Cardiac muscle cell (in vitro differentiated cells and primary cell): Measurements from ENCODE around the gene MACROD2. TPM values are rescaled to one million over a fixed set of nuclear protein-coding genes. Genes with fewer than 3 reads are reported as not detected.

Experiments
- DNase-seq, 2 donors: peaks; one replicate each; pipeline versions ENCODE4 v3.0.0 to v3.0.0-alpha.2; 2010 to 2017; ENCODE audit warnings: low read depth in 1 of 2, low spot score in 1 of 2
- H3K27ac ChIP-seq: fragments of 200-600 bp; sonication (generic); 2 replicates; pipeline ENCODE4 v1.5.1; 2016
- H3K27me3 ChIP-seq: fragments of 200-600 bp; sonication (generic); 2 replicates; pipeline ENCODE4 v1.6.0; 2016; ENCODE audit warnings: control low read depth
- H3K36me3 ChIP-seq: fragments of 200-600 bp; sonication (generic); 2 replicates; pipeline ENCODE4 v1.5.1; 2016; ENCODE audit warnings: control low read depth
- H3K4me1 ChIP-seq: fragments of 200-600 bp; sonication (generic); 2 replicates; pipeline ENCODE4 v1.8.1; 2017; ENCODE audit warnings: low read depth, mild to moderate bottlenecking, mixed run types
- H3K4me3 ChIP-seq: fragments of 200-600 bp; sonication (generic); 2 replicates; pipeline ENCODE4 v1.5.1; 2016; ENCODE audit warnings: mild to moderate bottlenecking
- H3K9me3 ChIP-seq: fragments of 200-600 bp; sonication (generic); 2 replicates; pipeline ENCODE4 v1.5.1; 2017; ENCODE audit warnings: low read depth, mild to moderate bottlenecking, control low read depth
- polyA plus RNA-seq: library from polyadenylated mRNA; unstranded; fragments of >200 nt; fragmentation: Nextera tagmentation; extraction: Ambion mirVana; gene quantifications from 2 replicates; pipeline ENCODE4 v1.2.1, GENCODE V29; 2016
- total RNA-seq: library from RNA; depleted of rRNA; stranded (reverse); fragments of >200 nt; gene quantifications from 2 replicates; pipeline ENCODE4 v1.2.3, GENCODE V29; 2016
- TF ChIP-seq, protein P1 (sequence below): IDR thresholded peaks from 2 replicates; pipeline ENCODE4 v1.5.1; 2012; ENCODE audit warnings: low read depth, mild to moderate bottlenecking, low read length

MACROD2 gene
- total and polyA plus RNA-seq, 2 experiments from 2014 or later = 9.3 to 14.4 TPM

GRCh38 chr20:14984768-14985622 is 989.7 kb downstream of the MACROD2 start:
- peak in 1 of 2 donors; percentile 33 for DNase-seq
- H3K4me3 ChIP-seq = no peak overlapping the region
- H3K27me3 ChIP-seq = no peaks in the 10 kb centered on the region

GRCh38 chr20:14986026-14986655 is 990.8 kb downstream of the MACROD2 start:
- Histone ChIP-seq H3K36me3 (no peaks in the 10 kb centered on the region), H3K4me3 (no peak overlapping the region), H3K27me3 (no peaks in the 10 kb centered on the region), H3K4me1 (no peaks in the 10 kb centered on the region), H3K9me3 (no peaks in the 10 kb centered on the region), H3K27ac (no peak overlapping the region)
- TF ChIP-seq, protein P1, sequence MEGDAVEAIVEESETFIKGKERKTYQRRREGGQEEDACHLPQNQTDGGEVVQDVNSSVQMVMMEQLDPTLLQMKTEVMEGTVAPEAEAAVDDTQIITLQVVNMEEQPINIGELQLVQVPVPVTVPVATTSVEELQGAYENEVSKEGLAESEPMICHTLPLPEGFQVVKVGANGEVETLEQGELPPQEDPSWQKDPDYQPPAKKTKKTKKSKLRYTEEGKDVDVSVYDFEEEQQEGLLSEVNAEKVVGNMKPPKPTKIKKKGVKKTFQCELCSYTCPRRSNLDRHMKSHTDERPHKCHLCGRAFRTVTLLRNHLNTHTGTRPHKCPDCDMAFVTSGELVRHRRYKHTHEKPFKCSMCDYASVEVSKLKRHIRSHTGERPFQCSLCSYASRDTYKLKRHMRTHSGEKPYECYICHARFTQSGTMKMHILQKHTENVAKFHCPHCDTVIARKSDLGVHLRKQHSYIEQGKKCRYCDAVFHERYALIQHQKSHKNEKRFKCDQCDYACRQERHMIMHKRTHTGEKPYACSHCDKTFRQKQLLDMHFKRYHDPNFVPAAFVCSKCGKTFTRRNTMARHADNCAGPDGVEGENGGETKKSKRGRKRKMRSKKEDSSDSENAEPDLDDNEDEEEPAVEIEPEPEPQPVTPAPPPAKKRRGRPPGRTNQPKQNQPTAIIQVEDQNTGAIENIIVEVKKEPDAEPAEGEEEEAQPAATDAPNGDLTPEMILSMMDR = no peak
- DNase-seq = peak in 1 of 2 donors; percentile 4

More at GRCh38 chr20:14984768-14985622, 989.7 kb downstream of the MACROD2 start:
- no peaks in the 10 kb centered on the region for H3K9me3 ChIP-seq
- H3K36me3 ChIP-seq = no peaks in the 10 kb centered on the region
- TF ChIP-seq, protein P1 = no peak
- no peaks in the 10 kb centered on the region for H3K4me1 ChIP-seq
- H3K27ac ChIP-seq = no peak overlapping the region

GRCh38 chr20:14986656-14987055 is 991.3 kb downstream of the MACROD2 start:
- DNase-seq = no peak
- Histone ChIP-seq H3K36me3 (no peaks in the 10 kb centered on the region), H3K9me3 (no peaks in the 10 kb centered on the region), H3K4me1 (no peaks in the 10 kb centered on the region), H3K4me3 (no peak overlapping the region), H3K27me3 (no peaks in the 10 kb centered on the region), H3K27ac (no peak overlapping the region)
- TF ChIP-seq, protein P1 = no peak

DNA sequence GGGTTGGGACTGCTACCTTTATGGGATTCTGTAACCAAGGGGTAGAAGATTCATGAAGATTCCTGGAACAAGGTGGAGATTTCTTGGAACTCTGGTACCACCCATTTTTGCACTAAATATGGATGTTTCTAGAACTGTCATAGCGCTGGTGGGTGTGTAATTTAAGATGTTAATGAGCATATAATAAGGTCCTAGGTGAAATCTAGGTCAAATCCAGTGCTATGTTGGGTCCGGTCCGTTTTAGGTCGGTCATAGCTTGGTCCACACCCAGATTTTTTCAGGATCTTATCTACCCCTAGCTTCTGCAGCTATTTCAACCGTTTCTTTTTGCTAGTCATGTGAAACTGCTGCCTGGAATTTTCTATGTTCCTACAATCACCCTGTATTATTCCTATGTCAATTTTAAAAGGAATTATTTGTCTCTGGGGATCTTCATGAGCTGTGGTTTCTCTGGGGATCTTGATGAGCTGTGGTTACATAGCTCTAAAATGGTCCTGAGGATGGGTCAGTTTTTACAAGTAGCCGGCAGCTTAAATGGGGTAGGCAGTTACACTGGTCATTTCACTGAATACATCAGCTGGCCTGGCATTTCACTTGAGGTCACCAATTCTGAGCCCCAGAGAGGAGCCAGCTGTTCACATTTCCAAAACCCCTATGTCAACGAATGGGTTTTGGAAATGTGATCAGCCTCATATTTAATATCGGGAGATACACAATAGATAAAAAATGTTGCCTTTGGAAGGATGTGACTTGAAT is 994.4 kb downstream of the MACROD2 start:
- no peaks in the 10 kb centered on the region for H3K36me3 ChIP-seq
- H3K27me3 ChIP-seq = no peaks in the 10 kb centered on the region
- TF ChIP-seq, protein P1 = no peak
- no peaks in the 10 kb centered on the region for H3K9me3 ChIP-seq
- DNase-seq = no peak
- H3K4me1 ChIP-seq = no peaks in the 10 kb centered on the region
- H3K4me3 ChIP-seq = no peak overlapping the region
- H3K27ac ChIP-seq = no peak overlapping the region

- peak in 1 of 2 donors; percentile 2 for DNase-seq
- H3K9me3 ChIP-seq = no peaks in the 10 kb centered on the region
- TF ChIP-seq, protein P1 = no peak
Observed at GRCh38 chr20:14991023-14991422, 995.7 kb downstream of the MACROD2 start.

More at GRCh38 chr20:14991023-14991422, 995.7 kb downstream of the MACROD2 start:
- Histone ChIP-seq H3K27ac (no peak overlapping the region), H3K4me1 (no peaks in the 10 kb centered on the region), H3K4me3 (no peak overlapping the region), H3K36me3 (no peaks in the 10 kb centered on the region), H3K27me3 (no peaks in the 10 kb centered on the region)
